Activated CD8-positive, alpha-beta memory T cell treated with anti-CD3 and anti-CD28 coated beads, Interleukin-2, amount 50 U/mL, for 24 hours (primary cell): ENCODE measurements around the gene YWHAG.
A peak's percentile ranks its signal among the peaks of the same experiment; 100 is the strongest.
"Not testable (repeated sequence)": the region's sequence is repeated elsewhere in the genome, so short reads cannot be mapped to it uniquely, and the experiment has no call there.

Source experiments
- DNase-seq: peaks from one replicate; pipeline ENCODE4 v3.0.0-alpha.2; 2020; ENCODE audit errors: extremely low read depth

The YWHAG gene

DNA sequence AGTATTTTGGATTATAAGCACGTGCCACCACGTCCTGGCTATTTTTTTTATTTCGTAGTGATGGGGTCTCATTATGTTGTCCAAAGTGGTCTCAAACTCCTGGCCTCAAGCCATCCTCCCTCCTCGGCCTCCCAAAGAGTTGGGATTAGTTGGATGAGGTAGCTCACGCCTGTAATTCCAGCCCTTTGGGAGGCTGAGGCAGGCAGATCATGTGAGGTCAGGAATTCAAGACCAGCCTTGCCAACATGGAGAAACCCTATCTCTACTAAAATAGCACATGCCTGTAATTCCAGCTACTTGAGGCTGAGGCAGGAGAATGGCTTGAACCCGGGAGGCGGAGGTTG, 21.8 kb upstream of the YWHAG start:
- no peak for DNase-seq

DNA sequence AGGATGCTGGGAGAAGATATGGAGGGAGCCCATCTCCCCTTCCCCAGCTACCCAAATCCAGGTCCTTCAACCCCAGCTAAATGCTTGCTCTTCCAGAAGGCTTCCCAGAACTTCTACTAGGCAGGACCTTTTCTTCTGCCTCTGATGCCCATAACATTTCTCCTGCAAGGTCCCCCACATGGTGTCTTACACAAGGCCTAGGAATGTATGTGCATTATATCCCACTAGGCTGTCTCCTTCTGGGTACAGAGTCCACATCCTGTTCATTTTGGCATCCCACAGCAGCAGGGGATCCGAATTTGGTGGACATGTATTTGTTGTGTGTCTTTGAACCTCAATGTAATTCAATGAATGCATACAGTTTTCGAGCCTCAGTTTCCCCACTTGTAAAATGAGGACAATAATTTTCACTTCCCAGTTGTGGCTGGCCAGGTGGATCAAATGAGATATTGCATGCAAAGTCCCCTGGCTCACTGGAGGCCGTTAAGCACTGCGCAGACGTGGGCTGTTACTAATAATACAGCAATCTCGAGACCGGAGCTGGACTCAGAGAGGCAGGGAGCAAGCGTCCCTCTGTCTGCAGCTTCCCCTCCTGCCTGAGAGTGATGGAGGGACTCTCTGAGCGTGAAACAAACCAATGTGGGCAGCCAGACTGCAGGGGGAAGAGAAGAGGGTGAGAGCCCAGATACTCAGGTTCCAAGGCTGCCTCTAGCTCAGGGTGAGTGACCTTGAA, 18.6 kb upstream of the YWHAG start:
- no peak for DNase-seq

DNA sequence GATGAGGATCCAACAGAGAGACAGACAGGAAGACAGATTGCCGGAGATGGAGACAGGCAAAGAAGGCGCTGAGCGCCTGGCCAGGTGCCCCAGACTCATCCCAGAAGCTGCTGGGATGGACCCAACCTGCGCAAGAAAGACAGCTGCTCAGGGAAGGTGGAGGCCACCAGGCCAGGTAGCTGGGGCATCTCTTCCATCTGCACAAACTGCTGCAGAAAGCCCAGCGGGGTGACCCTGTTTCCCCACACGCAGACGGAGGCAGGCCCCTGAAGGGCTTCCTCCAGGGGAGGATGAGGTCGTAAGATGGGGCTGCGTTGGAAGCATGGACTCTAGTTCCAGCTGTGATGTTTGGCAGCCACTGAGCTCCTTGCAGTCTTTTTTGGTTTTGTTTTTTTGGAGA, 16.5 kb upstream of the YWHAG start:
- no peak for DNase-seq

- DNase-seq: no peak
Observed at GRCh38 chr7:76372984-76373833, 14.4 kb upstream of the YWHAG start.

DNA sequence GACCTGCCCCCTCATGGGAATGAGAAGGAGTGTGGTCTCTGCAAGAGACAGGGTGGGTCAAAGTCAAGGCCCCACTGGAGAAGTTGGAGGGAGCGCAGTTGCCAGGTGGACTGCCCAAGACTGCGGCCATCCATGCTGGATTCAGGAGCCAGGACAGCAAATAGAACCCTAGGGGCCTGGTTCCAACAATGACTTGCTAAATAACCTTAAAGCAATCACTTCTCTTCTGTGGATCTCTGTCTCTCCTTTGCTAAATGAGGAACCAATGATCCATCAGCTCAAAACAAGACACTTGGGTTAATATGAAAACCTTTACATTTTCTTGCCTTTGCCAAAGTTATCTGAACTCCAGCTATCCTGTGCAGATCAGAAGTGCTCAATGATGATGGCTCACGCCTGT, 12.6 kb upstream of the YWHAG start:
- DNase-seq: no peak

DNA sequence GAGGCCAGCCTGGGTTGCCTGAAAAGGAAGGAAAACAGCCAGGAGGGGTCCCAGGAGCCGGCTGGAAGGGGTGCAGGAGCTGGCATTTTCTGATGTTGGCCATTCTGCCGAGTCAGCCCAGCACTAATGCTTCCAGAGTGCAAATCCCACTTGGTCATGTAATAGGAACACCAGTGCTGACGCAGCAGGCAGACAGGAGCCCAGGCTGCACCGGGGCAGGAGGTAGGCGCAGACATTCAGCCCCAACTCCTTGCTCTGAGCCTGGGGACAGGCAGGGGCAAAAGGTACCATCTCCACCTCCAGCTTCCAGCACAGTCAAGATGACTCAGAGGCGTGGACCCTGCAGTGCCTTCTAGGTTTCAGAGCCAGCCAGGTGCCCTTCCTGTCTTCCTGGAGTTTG, 10.2 kb upstream of the YWHAG start:
- no peak for DNase-seq

GRCh38 chr7:76368190-76368589, 9.4 kb upstream of the YWHAG start:
- no peak for DNase-seq

- DNase-seq: no peak
Observed at GRCh38 chr7:76364198-76364584, 5.4 kb upstream of the YWHAG start.

DNA sequence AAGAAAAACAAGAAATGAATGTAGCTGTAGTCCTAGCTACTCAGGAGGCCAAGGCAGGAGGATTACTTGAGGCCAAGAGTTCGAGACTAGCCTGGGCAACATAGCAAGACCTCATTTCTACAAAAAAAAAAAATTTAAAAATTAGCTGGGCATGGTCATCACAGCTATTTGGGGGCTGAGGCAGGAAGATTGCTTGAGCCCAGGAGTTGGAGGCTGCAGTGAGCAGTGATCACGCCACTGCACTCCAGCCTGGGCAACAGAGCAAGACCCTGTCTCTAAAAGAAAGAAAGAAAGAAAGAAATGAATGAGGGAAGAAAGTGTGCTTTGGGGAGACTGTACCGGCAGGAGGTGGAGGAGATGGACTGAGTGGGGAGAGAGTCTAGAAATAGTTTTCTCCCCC, 5.0 kb upstream of the YWHAG start:
- not testable (repeated sequence) for DNase-seq

DNA sequence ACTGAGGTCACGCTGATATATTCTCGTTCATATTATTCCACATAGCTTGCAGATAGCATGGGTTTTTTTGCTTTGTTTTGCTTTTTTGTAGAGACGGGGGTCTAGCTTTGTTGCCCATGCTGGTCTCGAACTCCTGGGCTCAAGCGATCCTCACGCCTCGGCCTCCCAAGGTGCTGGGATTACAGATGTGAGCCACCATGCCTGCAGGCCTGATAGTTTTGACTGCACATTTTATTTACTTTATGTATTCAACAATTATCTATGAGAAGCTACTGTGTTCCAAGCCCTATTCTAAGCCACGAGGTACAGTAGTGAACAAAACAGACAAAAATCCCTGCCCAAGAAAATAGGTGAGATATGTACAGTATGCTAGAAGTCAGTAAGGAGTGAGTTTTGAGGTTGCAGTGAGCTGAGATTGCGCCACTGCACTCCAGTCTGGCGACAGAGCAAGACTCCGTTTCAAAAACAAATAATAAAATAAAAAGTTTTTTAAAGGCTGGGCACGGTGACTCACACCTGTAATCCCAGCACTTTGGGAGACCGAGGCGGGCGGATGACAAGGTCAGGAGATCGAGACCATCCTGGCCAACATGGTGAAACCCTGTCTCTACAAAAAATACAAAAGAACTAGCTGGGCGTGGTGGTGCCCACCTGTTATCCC, 1.3 kb upstream of the YWHAG start:
- DNase-seq: no peak

GRCh38 chr7:76359111-76359977, 553 bp upstream of the YWHAG start:
- peak; percentile 88 for DNase-seq

- DNase-seq: no peak
Observed at GRCh38 chr7:76358011-76358480, 745 bp downstream of the YWHAG start.

- no peak for DNase-seq
Observed at GRCh38 chr7:76357475-76358010, 1.2 kb downstream of the YWHAG start.

GRCh38 chr7:76356823-76357222, 2.0 kb downstream of the YWHAG start:
- DNase-seq: no peak

DNA sequence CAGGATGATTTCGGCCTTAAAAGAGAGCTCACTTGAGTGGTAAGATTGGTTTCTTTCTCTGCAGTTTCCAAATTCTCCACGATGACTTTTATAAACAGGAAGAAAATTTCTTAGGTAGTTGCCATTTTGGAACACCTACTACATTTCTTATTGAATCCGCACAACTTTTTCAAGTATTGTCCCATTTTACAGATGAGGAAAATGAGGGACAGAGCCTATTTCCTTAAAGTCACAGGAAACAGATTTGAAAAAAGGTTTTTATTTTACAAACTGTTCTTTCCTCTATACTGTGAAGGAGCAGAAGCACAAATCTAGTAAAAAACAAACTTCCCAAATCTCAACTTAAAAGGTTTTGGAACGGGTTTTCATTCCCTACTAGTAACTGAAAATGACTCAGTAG, 2.7 kb downstream of the YWHAG start:
- no peak for DNase-seq

DNA sequence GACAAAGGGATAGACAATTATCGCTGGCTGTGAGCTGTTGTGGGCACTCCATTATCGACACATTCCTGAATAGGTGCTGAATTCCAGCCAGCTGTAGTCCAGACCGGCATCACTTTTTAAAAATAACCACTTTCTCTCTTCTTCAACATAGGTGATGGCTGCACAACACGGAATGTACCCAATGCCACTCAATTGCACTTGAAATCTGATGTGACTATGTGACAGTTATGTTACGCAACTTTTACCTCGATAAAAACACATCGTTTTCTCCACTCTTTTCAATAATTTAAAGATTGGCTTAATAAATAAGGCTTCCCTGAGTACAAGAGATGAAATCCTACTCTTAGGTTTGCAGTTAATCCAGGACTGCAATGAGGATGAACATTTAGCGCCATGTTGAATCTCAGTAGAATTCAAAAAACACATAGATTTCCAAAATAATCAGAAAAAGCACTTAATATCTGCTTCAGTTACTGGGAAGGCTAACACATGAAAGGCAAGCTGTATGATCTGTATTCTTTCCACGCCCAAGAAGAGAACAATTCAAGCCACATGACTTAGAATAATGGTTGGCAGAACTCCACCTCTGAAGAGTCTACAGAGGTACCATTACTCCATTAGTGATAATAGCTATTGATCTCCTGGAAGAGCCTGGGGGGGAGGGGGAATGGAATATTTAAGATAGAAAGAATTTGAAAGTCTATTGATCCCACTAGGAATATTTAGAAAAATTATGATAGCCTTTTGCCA, 3.6 kb downstream of the YWHAG start:
- DNase-seq: no peak

DNA sequence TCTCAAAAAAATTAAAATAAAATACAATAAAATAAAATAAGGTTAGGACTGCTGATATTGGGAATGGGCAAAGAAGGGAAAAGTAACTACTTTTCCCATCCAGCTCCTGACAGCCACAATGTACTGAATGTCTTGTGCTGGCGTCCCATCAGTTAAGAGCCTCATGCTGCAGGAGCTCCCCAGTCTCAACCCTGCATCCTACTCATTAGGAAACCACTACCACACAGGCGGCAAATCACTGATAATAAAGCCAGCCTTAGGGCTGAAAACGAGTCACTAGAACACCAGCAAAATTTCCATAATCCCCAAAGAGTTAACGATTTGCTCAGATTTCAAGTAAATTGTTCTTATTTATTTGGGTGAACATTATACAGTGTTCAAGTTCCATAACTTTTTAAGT, 4.3 kb downstream of the YWHAG start:
- DNase-seq: no peak

DNA sequence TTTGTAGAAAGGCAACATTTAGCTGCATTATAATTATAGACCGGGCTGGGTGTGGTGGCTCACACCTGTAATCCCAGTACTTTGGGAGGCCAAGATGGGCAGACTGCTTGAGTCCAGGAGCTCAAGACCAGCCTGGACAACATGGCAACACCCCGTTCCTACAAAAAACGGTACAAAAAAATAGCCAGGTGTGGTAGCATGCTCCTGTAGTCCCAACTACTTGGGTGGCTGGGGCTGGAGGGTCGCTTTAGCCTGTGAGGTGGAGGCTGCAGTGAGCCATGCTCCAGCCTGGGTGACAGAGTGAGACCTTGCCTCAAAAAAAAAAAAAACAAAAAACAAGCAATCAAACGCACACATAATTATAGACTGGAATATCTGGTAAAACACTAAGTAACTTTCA, 5.0 kb downstream of the YWHAG start:
- DNase-seq: no peak

DNA sequence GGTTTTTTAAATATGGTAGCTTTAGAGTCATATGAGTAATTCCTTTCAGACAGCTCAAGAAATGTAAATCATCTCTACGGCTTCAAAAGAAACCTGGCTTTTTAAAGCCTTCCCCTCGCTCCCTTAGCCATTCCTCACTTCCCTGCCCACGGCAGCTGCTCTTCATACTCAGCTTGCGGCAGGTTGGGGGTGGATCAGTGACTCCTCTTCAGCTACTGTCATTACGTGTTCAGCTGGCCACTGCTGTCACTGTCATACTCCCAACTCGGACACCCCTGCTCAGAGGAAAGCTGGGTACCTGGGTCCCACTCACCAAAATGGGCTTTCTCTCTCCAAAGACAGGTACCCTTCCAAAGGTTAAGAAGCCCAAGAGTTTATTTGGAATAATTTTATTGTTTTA, 6.6 kb downstream of the YWHAG start:
- DNase-seq: no peak

DNA sequence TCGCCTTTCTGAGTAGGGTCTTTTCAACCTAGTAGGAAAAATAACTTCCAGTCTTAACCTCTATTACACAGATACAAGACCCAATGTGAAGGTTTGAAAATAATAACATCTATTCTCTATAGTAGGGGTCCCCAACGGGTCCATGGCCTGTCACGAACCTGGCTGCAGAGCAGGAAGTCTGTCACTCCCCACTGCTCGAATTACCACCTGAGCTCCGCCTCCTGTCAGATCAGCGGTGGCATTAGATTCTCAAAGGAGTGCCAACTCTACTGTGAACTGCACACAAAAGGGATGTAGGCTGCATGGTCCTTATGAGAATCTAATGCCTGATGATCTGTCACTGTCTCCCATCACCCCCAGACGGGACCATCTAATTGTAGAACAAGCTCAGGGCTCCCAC, 7.4 kb downstream of the YWHAG start:
- DNase-seq: no peak
